ENCODE measurements around the gene SHROOM2.

The SHROOM2 gene

DNA sequence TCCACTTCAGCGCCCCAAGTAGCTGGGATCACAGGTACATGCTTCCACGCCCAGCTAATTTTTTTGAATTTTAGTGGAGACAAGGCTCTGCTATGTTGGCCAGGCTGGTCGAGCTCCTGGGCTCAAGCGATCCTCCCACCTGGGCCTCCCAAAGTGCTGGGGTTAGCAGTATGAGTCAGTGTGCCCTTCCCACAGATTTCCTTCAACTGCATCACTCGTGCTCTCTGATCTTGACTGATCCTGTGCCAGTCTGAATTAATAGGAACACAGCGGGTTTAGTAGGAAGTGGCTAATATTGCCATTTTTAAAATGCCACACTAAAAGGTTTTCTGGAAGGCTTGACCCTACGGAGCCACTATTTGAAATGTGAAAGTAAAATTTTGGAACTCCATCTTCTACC lies 4.3 kb upstream of the SHROOM2 start:
- in situ Hi-C loops (cut with MboI; ENCODE audit: low pct_unique_long_range_greater_than_20kb, low sequenced_read_pairs, unreplicated experiment) = no loop called here

DNA sequence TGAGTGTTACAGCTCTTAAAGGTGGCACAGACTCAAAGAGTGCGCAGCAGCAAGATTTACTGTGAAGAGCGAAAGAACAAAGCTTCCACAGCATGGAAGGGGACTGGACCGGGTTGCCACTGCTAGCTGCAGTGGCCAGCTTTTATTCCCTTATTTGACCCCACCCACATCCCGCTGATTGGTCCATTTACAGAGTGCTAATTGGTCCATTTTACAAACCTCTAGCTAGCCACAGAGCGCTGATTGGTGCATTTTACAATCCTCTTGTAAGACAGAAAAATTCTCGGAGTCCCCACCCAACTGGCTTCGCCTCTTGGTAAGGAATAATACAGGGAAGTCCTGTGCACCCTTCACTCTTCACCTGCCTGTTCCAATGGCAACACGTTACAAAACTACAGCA lies 1.9 kb upstream of the SHROOM2 start:
- DNase-seq (ENCODE audit: low spot score) = no peak
- TF ChIP-seq, protein P1, sequence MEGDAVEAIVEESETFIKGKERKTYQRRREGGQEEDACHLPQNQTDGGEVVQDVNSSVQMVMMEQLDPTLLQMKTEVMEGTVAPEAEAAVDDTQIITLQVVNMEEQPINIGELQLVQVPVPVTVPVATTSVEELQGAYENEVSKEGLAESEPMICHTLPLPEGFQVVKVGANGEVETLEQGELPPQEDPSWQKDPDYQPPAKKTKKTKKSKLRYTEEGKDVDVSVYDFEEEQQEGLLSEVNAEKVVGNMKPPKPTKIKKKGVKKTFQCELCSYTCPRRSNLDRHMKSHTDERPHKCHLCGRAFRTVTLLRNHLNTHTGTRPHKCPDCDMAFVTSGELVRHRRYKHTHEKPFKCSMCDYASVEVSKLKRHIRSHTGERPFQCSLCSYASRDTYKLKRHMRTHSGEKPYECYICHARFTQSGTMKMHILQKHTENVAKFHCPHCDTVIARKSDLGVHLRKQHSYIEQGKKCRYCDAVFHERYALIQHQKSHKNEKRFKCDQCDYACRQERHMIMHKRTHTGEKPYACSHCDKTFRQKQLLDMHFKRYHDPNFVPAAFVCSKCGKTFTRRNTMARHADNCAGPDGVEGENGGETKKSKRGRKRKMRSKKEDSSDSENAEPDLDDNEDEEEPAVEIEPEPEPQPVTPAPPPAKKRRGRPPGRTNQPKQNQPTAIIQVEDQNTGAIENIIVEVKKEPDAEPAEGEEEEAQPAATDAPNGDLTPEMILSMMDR (IDR thresholded peaks at IDR 0.05; ENCODE audit: extremely low read depth, insufficient read depth, missing control alignments) = no peak
- in situ Hi-C loops (cut with MboI; ENCODE audit: low pct_unique_long_range_greater_than_20kb, low sequenced_read_pairs, unreplicated experiment) = no loop called here

More for the DNA sequence above, 4.3 kb upstream of the SHROOM2 start:
- DNase-seq (ENCODE audit: low spot score) = no peak
- TF ChIP-seq, protein P1 (IDR thresholded peaks at IDR 0.05; ENCODE audit: extremely low read depth, insufficient read depth, missing control alignments) = no peak

DNA sequence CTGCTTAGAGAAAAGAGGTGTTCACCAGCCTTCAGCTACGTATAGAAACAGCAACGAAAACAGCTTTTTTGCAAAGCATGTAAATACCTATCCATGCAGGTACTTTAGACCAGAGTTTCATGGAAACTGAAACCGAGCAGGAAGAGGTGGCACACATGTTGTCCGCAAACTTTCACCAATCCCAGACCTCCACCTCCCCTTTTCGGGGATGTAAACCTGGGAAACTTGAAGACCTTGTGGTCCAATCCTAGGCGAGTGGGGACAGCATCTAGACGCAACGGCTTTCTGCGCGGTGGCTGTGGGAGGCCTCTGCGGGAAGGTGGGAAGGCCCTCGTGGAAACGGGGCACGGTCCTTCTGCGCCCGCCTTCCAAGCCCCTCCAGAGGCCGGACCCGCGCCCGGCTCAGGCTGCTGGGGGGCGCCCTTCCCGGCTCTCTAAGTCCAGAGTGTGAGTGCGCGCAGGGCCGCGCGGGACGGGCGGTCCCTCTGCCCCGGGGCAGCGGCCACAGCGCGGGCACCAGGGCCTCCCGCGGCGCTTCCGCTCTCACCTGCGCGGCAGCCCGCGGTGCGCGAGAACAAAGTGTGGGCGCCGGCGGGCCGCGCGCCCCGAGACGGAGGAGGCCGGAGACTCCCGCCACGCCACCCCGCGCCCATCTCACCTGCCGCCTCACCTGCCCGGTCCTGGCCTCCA lies 830 bp upstream of the SHROOM2 start:
- DNase-seq (ENCODE audit: low spot score) = no peak
- in situ Hi-C loops (cut with MboI; ENCODE audit: low pct_unique_long_range_greater_than_20kb, low sequenced_read_pairs, unreplicated experiment) = no loop called here
- TF ChIP-seq, protein P1 (IDR thresholded peaks at IDR 0.05; ENCODE audit: extremely low read depth, insufficient read depth, missing control alignments) = no peak

DNA sequence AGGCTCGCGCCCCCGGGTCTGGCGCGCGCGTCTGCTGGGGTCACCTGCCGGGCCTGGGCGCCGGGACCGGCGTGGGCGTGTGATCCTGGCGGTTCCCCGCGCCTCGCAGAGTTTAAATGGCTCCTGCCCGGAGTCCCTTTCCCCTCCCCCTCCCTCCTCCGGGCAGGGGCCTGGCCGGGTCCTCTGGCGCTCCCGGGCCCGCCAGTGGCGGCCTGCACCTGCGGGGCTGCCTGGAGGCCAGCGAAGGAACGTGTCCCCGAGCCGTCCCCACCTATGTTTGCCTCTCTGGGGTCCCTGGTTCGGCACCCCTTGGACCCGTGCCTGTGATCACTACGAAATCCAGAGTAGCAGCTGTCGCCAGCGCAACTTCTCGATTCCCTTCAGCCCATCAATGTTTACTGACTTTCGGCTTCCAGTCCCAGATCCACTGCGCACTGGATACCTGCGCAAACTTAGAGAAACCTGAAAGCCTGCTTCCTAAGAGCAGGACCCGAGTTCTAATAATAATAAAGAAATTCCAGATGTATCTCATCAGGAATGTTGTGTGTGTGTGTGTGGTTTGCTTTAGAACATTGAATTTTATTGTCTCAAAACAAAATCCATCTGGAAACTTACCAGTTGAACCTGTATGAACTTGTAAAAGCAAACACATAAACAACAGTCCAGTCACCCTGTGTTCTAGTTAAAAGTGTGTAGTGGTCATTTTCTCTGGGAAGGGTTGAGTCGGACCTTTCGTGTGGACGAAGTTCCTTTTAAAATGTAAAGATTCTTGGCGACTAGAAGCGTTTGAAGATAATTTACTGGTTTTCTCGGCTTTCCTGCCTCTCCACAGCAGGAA lies 788 bp downstream of the SHROOM2 start:
- no peak for DNase-seq (ENCODE audit: low spot score)
- in situ Hi-C loops (cut with MboI; ENCODE audit: low pct_unique_long_range_greater_than_20kb, low sequenced_read_pairs, unreplicated experiment) = no loop called here
- TF ChIP-seq, protein P1 (IDR thresholded peaks at IDR 0.05; ENCODE audit: extremely low read depth, insufficient read depth, missing control alignments) = no peak

DNA sequence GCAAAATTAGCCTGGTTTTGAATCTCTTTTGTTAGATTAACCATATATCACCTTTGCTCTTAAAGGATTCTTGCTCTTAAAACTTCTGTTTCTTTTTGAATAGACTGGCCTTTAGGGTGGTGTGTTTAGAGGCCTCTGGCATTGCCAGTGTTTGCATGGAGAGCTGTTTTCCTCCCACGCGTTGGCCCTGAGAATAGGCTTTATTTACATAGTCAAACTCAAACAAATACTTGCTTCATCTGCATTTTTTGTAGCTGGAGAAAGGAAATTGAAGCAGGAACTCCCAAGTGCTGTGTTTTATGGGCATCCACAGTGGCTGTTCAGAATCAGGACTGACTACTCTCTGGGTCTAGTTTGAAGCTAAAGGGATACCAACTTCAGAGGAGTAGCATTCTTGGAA lies 2.7 kb downstream of the SHROOM2 start:
- no peak for DNase-seq (ENCODE audit: low spot score)
- in situ Hi-C loops (cut with MboI; ENCODE audit: low pct_unique_long_range_greater_than_20kb, low sequenced_read_pairs, unreplicated experiment) = no loop called here
- TF ChIP-seq, protein P1 (IDR thresholded peaks at IDR 0.05; ENCODE audit: extremely low read depth, insufficient read depth, missing control alignments) = no peak

DNA sequence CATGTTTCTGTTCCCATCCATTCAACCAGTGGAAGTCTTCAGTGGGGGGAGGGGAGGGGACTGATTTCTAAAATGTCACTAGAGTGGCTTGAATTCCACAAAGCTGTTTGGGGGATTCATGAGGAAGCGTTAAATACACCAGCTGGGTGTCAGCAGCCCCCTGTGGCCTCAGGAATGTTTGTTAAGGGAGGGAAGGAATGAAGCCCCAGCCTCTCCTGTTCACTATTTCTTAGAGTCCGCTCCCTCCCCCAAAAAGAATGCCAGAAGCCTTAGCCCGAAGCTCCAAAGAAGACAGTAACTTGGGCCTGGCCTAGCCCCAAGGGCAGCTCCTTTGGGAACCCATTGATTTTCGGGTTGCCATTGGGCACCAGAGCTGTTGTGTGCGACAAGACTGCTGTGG lies 3.3 kb downstream of the SHROOM2 start:
- TF ChIP-seq, protein P1 (IDR thresholded peaks at IDR 0.05; ENCODE audit: extremely low read depth, insufficient read depth, missing control alignments) = no peak

More for the DNA sequence above, 3.3 kb downstream of the SHROOM2 start:
- DNase-seq (ENCODE audit: low spot score) = no peak
- in situ Hi-C loops (cut with MboI; ENCODE audit: low pct_unique_long_range_greater_than_20kb, low sequenced_read_pairs, unreplicated experiment) = no loop called here
